Karpas-422 (cell line): Measurements from ENCODE around the gene R3HDM2. TPM values are rescaled to one million over a fixed set of nuclear protein-coding genes. Genes with fewer than 3 reads are reported as not detected.
A peak's percentile ranks its signal among the peaks of the same experiment; 100 is the strongest.

Experiments used
- DNase-seq: peaks from one replicate; pipeline ENCODE4 v3.0.0-alpha.2; 2015
- H2AFZ ChIP-seq: fragments of 200-600 bp; sonication (generic); 2 replicates; pipeline ENCODE4 v1.6.1; 2014; ENCODE audit warnings: antibody characterized with exemption, low read length, mixed read lengths
- H3K27ac ChIP-seq: fragments of 200-600 bp; sonication (generic); 2 replicates; pipeline ENCODE4 v1.5.1; 2014; ENCODE audit warnings: mild to moderate bottlenecking, low read length, moderate library complexity
- H3K27me3 ChIP-seq: fragments of 200-600 bp; sonication (generic); 2 replicates; pipeline ENCODE4 v1.6.1; 2014; ENCODE audit warnings: low read length, mixed read lengths
- H3K36me3 ChIP-seq: fragments of 200-600 bp; sonication (generic); 2 replicates; pipeline ENCODE4 v1.6.1; 2014; ENCODE audit warnings: low read length, mixed read lengths; ENCODE audit not compliant: insufficient read depth
- H3K4me1 ChIP-seq: fragments of 200-600 bp; sonication (generic); 2 replicates; pipeline ENCODE4 v1.6.1; 2014; ENCODE audit warnings: mild to moderate bottlenecking, low read length, mixed read lengths
- H3K4me2 ChIP-seq: fragments of 200-600 bp; sonication (generic); 2 replicates; pipeline ENCODE4 v1.6.1; 2014; ENCODE audit warnings: low read length, low read depth, mild to moderate bottlenecking; ENCODE audit not compliant: poor library complexity, severe bottlenecking
- H3K4me3 ChIP-seq: fragments of 200-600 bp; sonication (generic); 2 replicates; pipeline ENCODE4 v1.5.1; 2014; ENCODE audit warnings: mild to moderate bottlenecking, antibody characterized with exemption, low read length, mixed read lengths
- H3K79me2 ChIP-seq: fragments of 200-600 bp; sonication (generic); 2 replicates; pipeline ENCODE4 v1.6.1; 2014; ENCODE audit warnings: mild to moderate bottlenecking, low read length, mixed read lengths
- H3K9ac ChIP-seq: fragments of 200-600 bp; sonication (generic); 2 replicates; pipeline ENCODE4 v1.6.0; 2014; ENCODE audit warnings: low read length
- H3K9me2 ChIP-seq: fragments of 200-600 bp; sonication (generic), shearing (Covaris generic); replicated peaks from 2 replicates; pipeline ENCODE4 v1.6.0; 2014; ENCODE audit warnings: mild to moderate bottlenecking, low read length, moderate library complexity; ENCODE audit not compliant: insufficient read depth
- H3K9me3 ChIP-seq: fragments of 300-700, 200-600 bp; sonication (generic); 2 replicates; pipeline ENCODE4 v1.6.1; 2014; ENCODE audit warnings: low read length, mixed read lengths
- H4K20me1 ChIP-seq: fragments of 200-600 bp; sonication (generic); 2 replicates; pipeline ENCODE4 v1.6.1; 2014; ENCODE audit warnings: mild to moderate bottlenecking, antibody characterized with exemption, low read length, low read depth; ENCODE audit not compliant: insufficient read depth
- total RNA-seq: library from RNA; depleted of rRNA; stranded (reverse); fragments of >200 nt; shearing (Covaris generic); gene quantifications from 2 replicates; pipeline ENCODE4 v1.2.3, GENCODE V29; 2014; ENCODE audit warnings: low replicate concordance

Gene R3HDM2
- total RNA-seq, 1 experiment from 2014 or later: 39.0 TPM

DNA sequence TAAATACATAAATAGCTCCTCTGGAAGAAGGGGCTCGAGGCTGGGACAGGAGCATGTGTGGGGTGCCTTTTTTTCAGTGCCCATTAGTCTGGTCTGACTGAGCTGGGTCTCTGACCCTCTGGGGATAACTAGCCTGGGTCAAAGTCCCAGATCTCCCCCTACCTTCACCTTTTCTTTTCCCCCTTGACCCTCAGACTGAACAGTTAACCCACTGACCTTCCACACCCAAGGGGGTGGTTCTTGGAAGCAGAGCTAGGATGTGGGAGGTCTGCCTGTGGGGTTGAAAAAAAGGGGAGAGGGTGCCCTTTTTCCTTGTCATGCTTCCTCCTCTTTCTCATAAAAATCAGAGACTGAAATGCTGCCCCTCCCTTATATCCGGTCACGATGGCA is 27.8 kb upstream of the R3HDM2 start:
- no peaks in the 10 kb centered on the region for H3K27me3 ChIP-seq
- H3K36me3 ChIP-seq: no peaks in the 10 kb centered on the region
- peak overlapping the region; percentile 74 for H3K4me3 ChIP-seq
- H3K4me2 ChIP-seq: peak overlapping the region; percentile 98
- DNase-seq: no peak
- H3K27ac ChIP-seq: peak overlapping the region; percentile 90
- H2AFZ ChIP-seq: peak overlapping the region; percentile 21; the same call in 1 of the 2 replicates
- H3K9me3 ChIP-seq: no peaks in the 10 kb centered on the region
- no peaks in the 10 kb centered on the region for H3K9me2 ChIP-seq
- no peaks in the 10 kb centered on the region for H4K20me1 ChIP-seq
- H3K9ac ChIP-seq: peak overlapping the region; percentile 83
- H3K79me2 ChIP-seq: no peaks in the 10 kb centered on the region
- H3K4me1 ChIP-seq: peaks cover 57% of the 10 kb centered on the region

DNA sequence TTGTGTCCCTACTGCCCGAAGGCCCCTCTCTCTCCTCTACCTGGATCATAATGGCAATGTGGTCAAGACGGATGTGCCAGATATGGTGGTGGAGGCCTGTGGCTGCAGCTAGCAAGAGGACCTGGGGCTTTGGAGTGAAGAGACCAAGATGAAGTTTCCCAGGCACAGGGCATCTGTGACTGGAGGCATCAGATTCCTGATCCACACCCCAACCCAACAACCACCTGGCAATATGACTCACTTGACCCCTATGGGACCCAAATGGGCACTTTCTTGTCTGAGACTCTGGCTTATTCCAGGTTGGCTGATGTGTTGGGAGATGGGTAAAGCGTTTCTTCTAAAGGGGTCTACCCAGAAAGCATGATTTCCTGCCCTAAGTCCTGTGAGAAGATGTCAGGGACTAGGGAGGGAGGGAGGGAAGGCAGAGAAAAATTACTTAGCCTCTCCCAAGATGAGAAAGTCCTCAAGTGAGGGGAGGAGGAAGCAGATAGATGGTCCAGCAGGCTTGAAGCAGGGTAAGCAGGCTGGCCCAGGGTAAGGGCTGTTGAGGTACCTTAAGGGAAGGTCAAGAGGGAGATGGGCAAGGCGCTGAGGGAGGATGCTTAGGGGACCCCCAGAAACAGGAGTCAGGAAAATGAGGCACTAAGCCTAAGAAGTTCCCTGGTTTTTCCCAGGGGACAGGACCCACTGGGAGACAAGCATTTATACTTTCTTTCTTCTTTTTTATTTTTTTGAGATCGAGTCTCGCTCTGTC is 26.1 kb upstream of the R3HDM2 start:
- Histone ChIP-seq H3K4me1 (peaks cover 64% of the 10 kb centered on the region), H3K4me2 (no peak overlapping the region), H3K9ac (no peak overlapping the region; the same call in 1 of the 2 replicates), H4K20me1 (no peaks in the 10 kb centered on the region), H2AFZ (no peak overlapping the region), H3K9me2 (no peaks in the 10 kb centered on the region), H3K27ac (no peak overlapping the region), H3K4me3 (no peak overlapping the region), H3K36me3 (no peaks in the 10 kb centered on the region), H3K27me3 (no peaks in the 10 kb centered on the region), H3K79me2 (no peaks in the 10 kb centered on the region), H3K9me3 (no peaks in the 10 kb centered on the region)
- DNase-seq: no peak

DNA sequence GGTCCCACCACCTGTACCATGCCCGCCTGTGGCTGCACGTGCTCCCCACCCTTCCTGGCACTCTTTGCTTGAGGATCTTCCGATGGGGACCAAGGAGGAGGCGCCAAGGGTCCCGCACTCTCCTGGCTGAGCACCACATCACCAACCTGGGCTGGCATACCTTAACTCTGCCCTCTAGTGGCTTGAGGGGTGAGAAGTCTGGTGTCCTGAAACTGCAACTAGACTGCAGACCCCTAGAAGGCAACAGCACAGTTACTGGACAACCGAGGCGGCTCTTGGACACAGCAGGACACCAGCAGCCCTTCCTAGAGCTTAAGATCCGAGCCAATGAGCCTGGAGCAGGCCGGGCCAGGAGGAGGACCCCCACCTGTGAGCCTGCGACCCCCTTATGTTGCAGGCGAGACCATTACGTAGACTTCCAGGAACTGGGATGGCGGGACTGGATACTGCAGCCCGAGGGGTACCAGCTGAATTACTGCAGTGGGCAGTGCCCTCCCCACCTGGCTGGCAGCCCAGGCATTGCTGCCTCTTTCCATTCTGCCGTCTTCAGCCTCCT is 25.4 kb upstream of the R3HDM2 start:
- DNase-seq: peak; percentile 92
- peaks cover 60% of the 10 kb centered on the region for H3K4me1 ChIP-seq
- H3K9me2 ChIP-seq: no peaks in the 10 kb centered on the region
- H3K27me3 ChIP-seq: no peaks in the 10 kb centered on the region
- H3K9me3 ChIP-seq: no peaks in the 10 kb centered on the region
- peak overlapping the region; percentile 70; the same call in 1 of the 2 replicates for H3K27ac ChIP-seq
- H3K9ac ChIP-seq: peak overlapping the region; percentile 75
- no peaks in the 10 kb centered on the region for H3K79me2 ChIP-seq
- H4K20me1 ChIP-seq: no peaks in the 10 kb centered on the region
- peak overlapping the region; percentile 59; the same call in 1 of the 2 replicates for H2AFZ ChIP-seq
- peak overlapping the region; percentile 71 for H3K4me3 ChIP-seq
- no peaks in the 10 kb centered on the region for H3K36me3 ChIP-seq
- peak overlapping the region; percentile 70 for H3K4me2 ChIP-seq

DNA sequence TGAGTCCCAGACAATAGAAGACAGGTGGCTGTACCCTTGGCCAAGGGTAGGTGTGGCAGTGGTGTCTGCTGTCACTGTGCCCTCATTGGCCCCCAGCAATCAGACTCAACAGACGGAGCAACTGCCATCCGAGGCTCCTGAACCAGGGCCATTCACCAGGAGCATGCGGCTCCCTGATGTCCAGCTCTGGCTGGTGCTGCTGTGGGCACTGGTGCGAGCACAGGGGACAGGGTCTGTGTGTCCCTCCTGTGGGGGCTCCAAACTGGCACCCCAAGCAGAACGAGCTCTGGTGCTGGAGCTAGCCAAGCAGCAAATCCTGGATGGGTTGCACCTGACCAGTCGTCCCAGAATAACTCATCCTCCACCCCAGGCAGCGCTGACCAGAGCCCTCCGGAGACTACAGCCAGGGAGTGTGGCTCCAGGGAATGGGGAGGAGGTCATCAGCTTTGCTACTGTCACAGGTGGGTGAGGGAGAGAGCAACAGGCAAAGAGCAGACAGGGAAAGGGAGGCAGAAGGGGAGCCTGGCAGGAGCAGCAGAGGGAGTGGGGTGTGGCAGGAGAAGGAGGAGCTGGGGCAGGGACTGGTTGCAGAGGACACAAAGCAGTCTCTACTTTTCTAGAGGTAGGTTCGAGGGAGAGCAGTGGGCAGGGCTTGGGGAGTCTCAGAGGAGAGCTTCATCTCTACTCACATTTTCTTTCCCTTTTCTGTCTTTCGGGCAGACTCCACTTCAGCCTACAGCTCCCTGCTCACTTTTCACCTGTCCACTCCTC is 24.7 kb upstream of the R3HDM2 start:
- peak overlapping the region; percentile 70 for H3K4me2 ChIP-seq
- no peaks in the 10 kb centered on the region for H4K20me1 ChIP-seq
- no peaks in the 10 kb centered on the region for H3K27me3 ChIP-seq
- H3K4me1 ChIP-seq: peaks cover 54% of the 10 kb centered on the region
- peak; percentile 65 for DNase-seq
- H3K79me2 ChIP-seq: no peaks in the 10 kb centered on the region
- H3K9me3 ChIP-seq: no peaks in the 10 kb centered on the region
- H3K27ac ChIP-seq: peak overlapping the region; percentile 70
- peak overlapping the region; percentile 59; the same call in 1 of the 2 replicates for H2AFZ ChIP-seq
- peak overlapping the region; percentile 71 for H3K4me3 ChIP-seq
- H3K36me3 ChIP-seq: no peaks in the 10 kb centered on the region
- peak overlapping the region; percentile 75 for H3K9ac ChIP-seq
- no peaks in the 10 kb centered on the region for H3K9me2 ChIP-seq

DNA sequence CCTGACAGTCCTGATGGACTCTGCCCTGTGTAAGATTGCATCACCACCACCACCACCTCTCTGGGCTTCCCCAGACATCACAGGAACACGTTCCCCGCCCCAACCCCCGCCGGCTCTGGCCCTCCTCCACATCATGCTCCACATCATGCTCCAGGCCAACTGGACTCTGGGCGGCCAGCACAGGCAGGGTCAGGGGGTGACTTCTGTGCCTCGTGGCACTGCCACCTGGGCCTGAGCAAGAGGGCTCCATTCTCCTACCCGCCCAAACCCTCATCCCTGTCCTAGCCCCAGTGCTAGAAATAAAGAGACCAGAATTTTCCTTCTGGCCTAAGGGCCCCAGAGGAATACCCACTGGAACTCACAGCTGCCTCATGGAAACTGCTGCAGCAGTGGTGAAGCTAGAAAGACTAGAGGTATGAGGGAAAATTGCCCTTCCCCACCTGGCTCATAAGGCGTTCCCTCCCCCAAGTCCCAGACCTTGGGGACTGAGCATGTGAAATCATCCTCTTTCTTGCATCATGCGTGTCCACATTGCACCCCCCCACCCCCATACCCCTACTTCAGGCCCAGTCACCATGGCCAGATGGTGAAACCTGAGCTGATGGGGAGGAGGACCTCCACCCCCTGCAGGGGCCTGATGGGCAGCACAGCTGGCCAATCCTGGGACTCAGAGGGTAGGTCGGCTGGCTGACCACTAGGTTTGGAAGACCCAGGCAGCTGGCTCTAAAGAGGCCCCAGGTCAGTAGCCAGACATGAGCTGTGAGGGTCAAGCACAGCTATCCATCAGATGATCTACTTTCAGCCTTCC is 23.9 kb upstream of the R3HDM2 start, which contains the start of gene INHBE:
TSS of gene INHBE (plus strand) at position 742 of the 808 bp plus-strand sequence. CDS start 230 bp downstream, outside the sequence.
- Histone ChIP-seq H3K9me3 (no peaks in the 10 kb centered on the region), H3K9me2 (no peaks in the 10 kb centered on the region), H3K4me1 (peaks cover 48% of the 10 kb centered on the region), H3K27me3 (no peaks in the 10 kb centered on the region), H3K9ac (peak within 1 kb of the TSS; percentile 75), H3K4me2 (peak within 1 kb of the TSS; percentile 70), H2AFZ (peak within 1 kb of the TSS; percentile 59; the same call in 1 of the 2 replicates), H3K79me2 (no peaks in the 10 kb centered on the region), H3K36me3 (no peaks in the 10 kb centered on the region), H3K4me3 (peak within 1 kb of the TSS; percentile 71), H3K27ac (peak within 1 kb of the TSS; percentile 82), H4K20me1 (no peaks in the 10 kb centered on the region)
- DNase-seq: peak; percentile 77

DNA sequence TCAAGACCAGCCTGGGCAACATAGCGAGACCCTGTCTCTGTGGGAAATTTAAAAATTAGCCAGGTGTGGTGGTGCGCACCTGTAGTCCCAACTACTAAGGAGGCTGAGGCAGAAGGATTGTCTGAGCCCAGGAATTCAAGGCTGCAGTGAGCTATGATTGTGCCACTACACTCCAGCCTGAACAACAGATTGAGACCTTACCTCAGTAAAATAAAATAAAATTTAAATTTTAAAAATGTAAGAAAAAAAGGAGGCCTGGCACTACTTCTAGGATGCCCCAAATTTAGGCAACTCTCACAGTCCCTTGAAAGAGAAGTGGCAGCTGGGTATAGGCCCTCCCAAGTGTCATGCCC is 23.3 kb upstream of the R3HDM2 start:
- Histone ChIP-seq H3K36me3 (no peaks in the 10 kb centered on the region), H3K4me2 (peak overlapping the region; percentile 70), H3K9ac (peak overlapping the region; percentile 75), H3K9me2 (no peaks in the 10 kb centered on the region), H3K4me3 (no peak overlapping the region), H3K27me3 (no peaks in the 10 kb centered on the region), H3K27ac (peak overlapping the region; percentile 82; the same call in 1 of the 2 replicates), H4K20me1 (no peaks in the 10 kb centered on the region), H3K4me1 (peaks cover 45% of the 10 kb centered on the region), H3K79me2 (no peaks in the 10 kb centered on the region), H2AFZ (no peak overlapping the region), H3K9me3 (no peaks in the 10 kb centered on the region)
- no peak for DNase-seq

DNA sequence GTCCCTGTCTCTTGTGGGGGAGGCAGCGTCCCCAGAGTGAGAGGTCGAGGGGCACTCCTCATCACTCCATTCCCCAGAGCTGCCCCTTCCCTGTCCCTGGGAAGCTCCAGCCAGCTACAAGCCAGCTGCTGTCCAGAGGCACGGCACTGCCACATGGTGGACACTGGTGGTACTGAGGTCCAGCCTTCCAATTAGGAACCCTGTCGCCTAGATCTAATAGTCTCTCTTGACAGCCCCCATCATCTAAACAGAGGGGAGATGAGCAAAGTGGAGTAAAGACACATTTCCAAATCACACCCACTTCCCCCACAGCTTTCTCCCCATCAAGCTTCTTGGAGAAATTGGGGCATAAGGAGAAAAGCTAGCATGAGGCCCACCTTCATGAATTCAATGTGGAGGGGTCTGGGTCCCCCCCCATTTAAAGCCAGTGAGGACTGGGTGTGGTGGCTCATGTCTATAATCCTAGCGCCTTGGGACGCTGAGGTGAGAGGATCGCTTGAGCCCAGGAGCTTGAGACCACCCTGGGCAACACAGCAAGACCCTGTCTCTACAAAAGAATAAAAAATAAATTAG is 22.2 kb upstream of the R3HDM2 start:
- Histone ChIP-seq H3K9me3 (no peaks in the 10 kb centered on the region), H3K27me3 (no peaks in the 10 kb centered on the region), H3K4me2 (peak overlapping the region; percentile 21), H2AFZ (no peak overlapping the region), H3K79me2 (no peaks in the 10 kb centered on the region), H3K4me1 (peaks cover 37% of the 10 kb centered on the region), H3K9ac (peak overlapping the region; percentile 14; the same call in 1 of the 2 replicates), H3K27ac (no peak overlapping the region), H4K20me1 (no peaks in the 10 kb centered on the region), H3K36me3 (no peaks in the 10 kb centered on the region), H3K4me3 (no peak overlapping the region), H3K9me2 (no peaks in the 10 kb centered on the region)
- DNase-seq: peak; percentile 82
